Measurements from ENCODE around the gene ATRN.

DNA sequence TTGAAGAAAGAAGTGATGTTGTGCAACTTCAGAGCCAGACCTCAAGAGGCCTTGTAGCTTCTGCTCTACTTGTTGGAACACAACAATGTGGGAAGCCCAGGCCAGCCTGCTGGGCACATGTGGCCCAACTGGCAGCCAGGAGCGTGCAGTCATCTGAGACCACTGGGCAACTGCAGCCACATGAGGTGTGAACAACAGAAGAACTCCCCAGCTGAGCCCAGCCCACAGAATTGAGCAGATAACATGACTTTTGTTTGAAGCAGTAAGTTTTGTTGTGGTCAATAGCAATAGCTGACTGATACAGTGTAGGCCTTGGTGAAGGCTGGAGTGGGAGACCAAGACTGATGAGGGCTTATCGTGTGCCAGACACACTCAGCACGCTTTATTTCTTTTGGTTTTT, 219.6 kb downstream of the ATRN start:
- TF ChIP-seq, protein P1, sequence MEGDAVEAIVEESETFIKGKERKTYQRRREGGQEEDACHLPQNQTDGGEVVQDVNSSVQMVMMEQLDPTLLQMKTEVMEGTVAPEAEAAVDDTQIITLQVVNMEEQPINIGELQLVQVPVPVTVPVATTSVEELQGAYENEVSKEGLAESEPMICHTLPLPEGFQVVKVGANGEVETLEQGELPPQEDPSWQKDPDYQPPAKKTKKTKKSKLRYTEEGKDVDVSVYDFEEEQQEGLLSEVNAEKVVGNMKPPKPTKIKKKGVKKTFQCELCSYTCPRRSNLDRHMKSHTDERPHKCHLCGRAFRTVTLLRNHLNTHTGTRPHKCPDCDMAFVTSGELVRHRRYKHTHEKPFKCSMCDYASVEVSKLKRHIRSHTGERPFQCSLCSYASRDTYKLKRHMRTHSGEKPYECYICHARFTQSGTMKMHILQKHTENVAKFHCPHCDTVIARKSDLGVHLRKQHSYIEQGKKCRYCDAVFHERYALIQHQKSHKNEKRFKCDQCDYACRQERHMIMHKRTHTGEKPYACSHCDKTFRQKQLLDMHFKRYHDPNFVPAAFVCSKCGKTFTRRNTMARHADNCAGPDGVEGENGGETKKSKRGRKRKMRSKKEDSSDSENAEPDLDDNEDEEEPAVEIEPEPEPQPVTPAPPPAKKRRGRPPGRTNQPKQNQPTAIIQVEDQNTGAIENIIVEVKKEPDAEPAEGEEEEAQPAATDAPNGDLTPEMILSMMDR (conservative IDR thresholded peaks at IDR 0.05 in 1 of 2, IDR thresholded peaks at IDR 0.05 in 1 of 2; ENCODE audit: extremely low read depth in 1 of 2, insufficient read depth in 1 of 2, low read depth in 1 of 2, low read length in 2 of 2), result no peak
- TF ChIP-seq EZH2 (IDR thresholded peaks at IDR 0.05; ENCODE audit: borderline replicate concordance, low read length), result no peak
